AG10803 (cell line): ENCODE data around the gene NCDN.

ENCODE experiments used
- DNase-seq: peaks from one replicate; pipeline ENCODE4 v3.0.0; 2010; ENCODE audit warnings: low read depth
- H3K4me3 ChIP-seq: 2 replicates; pipeline ENCODE4 v1.5.1; 2011; ENCODE audit warnings: mild to moderate bottlenecking, low read length, control low read depth
- CTCF ChIP-seq: conservative IDR thresholded peaks from 2 replicates; pipeline ENCODE4 v1.5.1; 2011; ENCODE audit warnings: mild to moderate bottlenecking, low read length, control low read depth, inconsistent platforms

The NCDN gene

GRCh38 chr1:35537806-35538205 lies 19.8 kb upstream of the NCDN start:
- TF ChIP-seq CTCF, result no peak
- DNase-seq, result no peak
- no peak overlapping the region for H3K4me3 ChIP-seq

GRCh38 chr1:35539073-35539823 lies 18.4 kb upstream of the NCDN start:
- H3K4me3 ChIP-seq, result no peak overlapping the region
- DNase-seq, result peak; percentile 63

DNA sequence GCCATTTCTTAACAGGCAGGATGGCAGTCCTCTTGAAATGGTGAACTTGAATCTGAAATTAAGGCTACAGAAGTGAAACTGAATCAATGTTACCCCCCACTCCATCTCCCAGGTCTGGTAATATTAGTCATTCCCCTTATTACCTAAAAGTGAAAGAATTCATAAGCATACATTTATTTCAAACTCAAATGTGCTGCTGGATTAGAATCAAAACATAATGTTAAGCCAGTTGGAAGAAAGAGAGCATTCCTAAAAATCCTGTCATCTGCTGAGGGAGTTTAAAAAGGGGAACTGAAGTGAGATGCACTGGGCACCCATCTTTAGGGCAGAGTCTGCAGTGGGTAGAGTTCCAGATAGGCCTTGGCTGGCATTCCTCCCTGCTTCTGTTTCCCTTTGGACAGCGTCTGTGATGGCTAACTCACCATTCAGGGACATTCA lies 17.8 kb upstream of the NCDN start:
- peak; percentile 73 for DNase-seq

More at GRCh38 chr1:35539073-35539823, 18.4 kb upstream of the NCDN start:
- TF ChIP-seq CTCF, result no peak

GRCh38 chr1:35544976-35545375 lies 12.6 kb upstream of the NCDN start:
- TF ChIP-seq CTCF, result peak; percentile 43; the same call in 1 of the 2 replicates
- DNase-seq, result peak; percentile 65
- H3K4me3 ChIP-seq, result no peak overlapping the region

More for the DNA sequence above, 17.8 kb upstream of the NCDN start:
- TF ChIP-seq CTCF, result no peak
- peak overlapping the region; percentile 20 for H3K4me3 ChIP-seq

GRCh38 chr1:35546614-35547013 lies 11.0 kb upstream of the NCDN start:
- no peak for TF ChIP-seq CTCF
- no peak for DNase-seq
- no peak overlapping the region for H3K4me3 ChIP-seq

GRCh38 chr1:35553851-35554250 lies 3.7 kb upstream of the NCDN start:
- TF ChIP-seq CTCF, result no peak
- DNase-seq, result no peak
- no peak overlapping the region for H3K4me3 ChIP-seq
